Choroid plexus epithelial cell (primary cell): ENCODE results near the gene POR.
"Not testable (repeated sequence)": the region's sequence is repeated elsewhere in the genome, so short reads cannot be mapped to it uniquely, and the experiment has no call there.

Experiments
- DNase-seq: peaks from one replicate; pipeline ENCODE4 v3.0.0-alpha.2; 2010; ENCODE audit warnings: low read depth
- H3K4me3 ChIP-seq: 2 replicates; pipeline ENCODE4 v1.5.1; 2011; ENCODE audit warnings: low read depth, mild to moderate bottlenecking, control low read depth, low read length, moderate library complexity
- CTCF ChIP-seq: conservative IDR thresholded peaks from 2 replicates; pipeline ENCODE4 v1.5.1; 2011; ENCODE audit warnings: low read depth, mild to moderate bottlenecking, control low read depth, inconsistent platforms, low read length, moderate library complexity

POR gene

GRCh38 chr7:76008156-76008687, 93.3 kb downstream of the POR start:
- no peak for DNase-seq
- H3K4me3 ChIP-seq: no peak overlapping the region
- TF ChIP-seq CTCF: no peak

GRCh38 chr7:76009672-76010600, 95.0 kb downstream of the POR start:
- H3K4me3 ChIP-seq: no peak overlapping the region
- TF ChIP-seq CTCF: no peak
- no peak for DNase-seq

GRCh38 chr7:76011442-76011861, 96.5 kb downstream of the POR start:
- DNase-seq: peak; percentile 93
- TF ChIP-seq CTCF: no peak

GRCh38 chr7:76016191-76016947, 101.4 kb downstream of the POR start:
- no peak overlapping the region for H3K4me3 ChIP-seq
- DNase-seq: peak; percentile 75
- TF ChIP-seq CTCF: no peak

More at GRCh38 chr7:76011442-76011861, 96.5 kb downstream of the POR start:
- no peak overlapping the region for H3K4me3 ChIP-seq

DNA sequence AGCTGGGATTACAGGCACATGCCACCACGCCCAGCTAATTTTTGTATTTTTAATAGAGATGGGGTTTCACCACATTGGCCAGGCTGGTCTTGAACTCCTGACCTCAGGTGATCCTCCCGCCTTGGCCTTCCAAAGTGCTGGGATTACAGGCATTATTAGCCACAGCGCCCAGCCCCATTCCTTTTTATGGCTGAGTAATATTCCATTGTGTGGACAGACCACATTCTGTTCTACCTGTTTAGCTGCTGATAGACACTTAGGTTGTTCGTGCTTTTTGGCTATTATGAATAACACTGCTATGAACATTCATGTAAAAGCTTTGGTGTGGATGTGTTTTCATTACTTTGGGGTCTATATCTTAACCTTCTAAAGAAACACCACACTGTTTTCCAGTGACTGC, 103.6 kb downstream of the POR start:
- DNase-seq, H3K4me3 ChIP-seq: not testable (repeated sequence)

DNA sequence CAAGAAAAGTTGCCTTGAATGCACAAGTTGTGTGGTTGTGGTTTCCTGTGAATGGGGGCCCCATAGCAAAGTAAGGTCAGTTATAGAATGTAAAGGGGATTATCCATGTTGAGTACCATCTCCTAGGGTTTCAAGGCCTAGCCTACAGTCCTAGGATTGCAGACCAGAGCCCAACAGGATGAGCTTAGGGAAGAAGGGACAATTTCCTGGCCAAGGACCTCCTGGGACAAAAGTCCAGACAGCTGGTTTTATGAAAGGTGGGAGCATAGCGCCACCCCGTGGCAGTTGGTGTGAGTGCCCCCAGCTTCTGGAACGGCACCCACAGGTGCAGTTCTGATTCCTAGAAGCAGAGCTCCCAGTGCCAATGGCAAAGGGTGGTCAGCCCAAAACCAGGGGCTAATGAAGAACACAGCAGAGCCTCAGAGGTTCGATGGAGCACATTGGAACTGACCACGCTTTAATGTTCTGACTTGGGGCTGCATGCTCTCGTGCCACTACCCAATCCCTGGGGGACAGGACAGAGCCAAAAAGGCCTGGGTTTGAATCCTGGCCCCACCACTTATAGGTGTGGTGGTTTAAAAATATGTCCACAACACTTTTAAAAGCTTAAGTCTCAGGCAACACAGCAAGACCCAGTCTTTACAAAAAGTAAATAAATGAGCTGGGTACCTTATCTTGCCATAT, 105.2 kb downstream of the POR start:
- TF ChIP-seq CTCF: peak; percentile 95
- H3K4me3 ChIP-seq: no peak overlapping the region
- peak; percentile 71 for DNase-seq
